ENCODE results near the gene MYL5.
A peak's percentile ranks its signal among the peaks of the same experiment; 100 is the strongest.

MYL5 gene

DNA sequence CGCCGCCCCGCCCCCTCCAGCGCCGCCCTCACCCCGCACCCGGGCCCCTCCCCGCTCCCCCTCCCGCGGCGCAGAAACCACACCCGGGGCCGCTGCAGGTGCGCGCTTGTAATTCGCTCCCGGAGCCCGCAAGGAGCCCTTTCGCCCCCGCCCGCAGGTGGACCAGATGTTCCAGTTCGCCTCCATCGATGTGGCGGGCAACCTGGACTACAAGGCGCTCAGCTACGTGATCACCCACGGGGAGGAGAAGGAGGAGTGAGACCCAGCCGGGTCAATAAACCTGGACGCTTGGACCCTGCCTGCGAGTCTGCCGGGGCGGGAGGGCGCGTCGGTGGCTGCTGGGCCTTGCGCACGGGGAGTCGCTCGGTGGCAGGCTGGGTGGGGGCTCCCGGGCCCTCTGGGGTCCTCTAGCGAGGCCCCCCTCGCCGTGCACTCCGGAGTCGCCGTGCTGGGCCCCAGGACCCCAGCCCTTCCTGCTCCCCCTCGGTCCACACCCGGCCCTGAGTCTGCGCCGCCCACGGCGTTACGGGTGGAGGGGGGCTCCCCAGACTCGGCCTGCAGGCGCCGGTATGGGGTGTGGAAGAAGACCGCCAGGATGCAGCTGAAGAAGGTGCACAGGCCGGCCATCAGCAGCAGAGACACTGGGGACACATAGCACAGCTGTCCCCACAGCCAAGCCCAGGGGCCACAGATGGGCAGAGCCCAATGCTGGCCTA lies 7.6 kb downstream of the MYL5 start:
- no peaks in the 10 kb centered on the region for H3K9me3 ChIP-seq (ENCODE audit: control insufficient read depth, low read length)
- H3K4me1 ChIP-seq (ENCODE audit: control insufficient read depth, insufficient read depth, low read length) = peaks cover 58% of the 10 kb centered on the region
- no peaks in the 10 kb centered on the region for H3K36me3 ChIP-seq (ENCODE audit: control insufficient read depth, insufficient read depth, low read length)
- no peak overlapping the region for H3K9ac ChIP-seq (ENCODE audit: low read length)
- H3K27me3 ChIP-seq (ENCODE audit: control insufficient read depth, insufficient read depth, low read length) = no peaks in the 10 kb centered on the region
- no peak overlapping the region for H3K4me3 ChIP-seq (ENCODE audit: low read length)

DNA sequence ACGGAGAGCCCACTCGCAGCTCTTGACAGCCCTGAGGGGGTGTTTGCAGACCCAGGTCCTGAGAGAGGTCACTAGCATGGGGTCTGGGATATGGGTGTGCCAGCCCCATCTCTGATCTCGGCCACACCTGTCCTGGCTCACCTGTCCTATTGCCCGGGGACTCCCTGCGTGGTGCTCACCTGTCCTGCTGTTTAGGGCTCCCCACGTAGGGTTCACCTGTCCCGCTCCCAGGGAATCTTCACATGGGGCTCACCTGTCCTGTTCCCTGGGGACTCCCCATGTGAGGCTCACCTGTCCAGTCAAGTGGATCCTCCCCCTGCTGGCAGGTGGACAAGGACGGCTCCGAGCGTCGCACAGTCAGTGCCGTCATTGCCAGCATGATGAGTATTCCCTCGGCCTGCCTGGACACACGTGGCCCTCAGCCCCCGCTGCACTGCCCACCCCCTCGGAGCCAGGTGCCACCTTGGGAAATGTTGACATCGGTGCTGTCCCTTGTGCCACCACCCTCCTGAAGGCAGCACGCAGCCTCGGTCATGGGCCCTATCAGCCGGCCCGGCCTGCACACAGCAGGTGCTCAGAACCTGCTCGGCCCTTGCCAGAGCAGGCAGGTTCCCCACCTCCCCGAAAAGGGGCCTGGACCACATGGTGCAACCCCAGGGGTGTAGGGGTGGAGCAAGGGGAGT lies 8.3 kb downstream of the MYL5 start:
- no peaks in the 10 kb centered on the region for H3K36me3 ChIP-seq (ENCODE audit: control insufficient read depth, insufficient read depth, low read length)

DNA sequence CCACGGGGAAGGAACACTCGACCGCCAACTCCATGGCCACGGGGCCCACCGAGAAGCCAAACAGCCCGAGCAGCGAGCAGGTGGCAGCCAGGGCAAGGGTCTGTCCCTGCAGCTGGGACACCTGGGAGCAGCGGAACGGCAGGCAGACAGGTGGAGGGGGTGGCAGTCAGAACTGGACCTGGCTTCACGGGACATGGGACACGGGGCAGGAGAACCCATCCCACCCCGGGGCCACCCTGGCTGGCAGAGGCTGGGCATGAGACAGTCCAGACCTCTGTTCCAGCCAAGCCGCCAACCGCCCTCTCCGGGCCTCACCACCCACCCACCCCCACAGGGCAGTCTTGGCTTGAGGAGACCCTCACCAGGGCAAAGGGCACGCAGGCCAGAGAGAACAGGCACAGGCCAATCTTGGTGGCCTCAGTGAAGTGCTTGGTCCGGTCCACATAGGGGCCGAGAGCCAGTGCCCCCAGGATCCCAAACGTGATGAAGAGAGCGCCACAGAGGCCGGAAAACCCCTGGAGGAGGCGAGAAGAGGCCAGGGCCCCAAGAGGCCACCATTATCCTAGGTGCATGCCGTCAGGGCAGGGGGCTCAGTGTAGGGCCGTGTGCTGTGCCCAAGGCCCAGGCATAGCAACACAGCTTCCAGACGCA lies 9.0 kb downstream of the MYL5 start:
- Histone ChIP-seq H3K9me3 (ENCODE audit: control insufficient read depth, low read length) (no peaks in the 10 kb centered on the region), H3K36me3 (ENCODE audit: control insufficient read depth, insufficient read depth, low read length) (no peaks in the 10 kb centered on the region), H3K4me3 (ENCODE audit: low read length) (no peak overlapping the region), H3K27me3 (ENCODE audit: control insufficient read depth, insufficient read depth, low read length) (no peaks in the 10 kb centered on the region), H3K9ac (ENCODE audit: low read length) (no peak overlapping the region), H3K4me1 (ENCODE audit: control insufficient read depth, insufficient read depth, low read length) (peaks cover 60% of the 10 kb centered on the region)

More for the DNA sequence above, 8.3 kb downstream of the MYL5 start:
- Histone ChIP-seq H3K4me3 (ENCODE audit: low read length) (no peak overlapping the region), H3K9me3 (ENCODE audit: control insufficient read depth, low read length) (no peaks in the 10 kb centered on the region), H3K4me1 (ENCODE audit: control insufficient read depth, insufficient read depth, low read length) (peaks cover 60% of the 10 kb centered on the region), H3K9ac (ENCODE audit: low read length) (no peak overlapping the region), H3K27me3 (ENCODE audit: control insufficient read depth, insufficient read depth, low read length) (no peaks in the 10 kb centered on the region)

DNA sequence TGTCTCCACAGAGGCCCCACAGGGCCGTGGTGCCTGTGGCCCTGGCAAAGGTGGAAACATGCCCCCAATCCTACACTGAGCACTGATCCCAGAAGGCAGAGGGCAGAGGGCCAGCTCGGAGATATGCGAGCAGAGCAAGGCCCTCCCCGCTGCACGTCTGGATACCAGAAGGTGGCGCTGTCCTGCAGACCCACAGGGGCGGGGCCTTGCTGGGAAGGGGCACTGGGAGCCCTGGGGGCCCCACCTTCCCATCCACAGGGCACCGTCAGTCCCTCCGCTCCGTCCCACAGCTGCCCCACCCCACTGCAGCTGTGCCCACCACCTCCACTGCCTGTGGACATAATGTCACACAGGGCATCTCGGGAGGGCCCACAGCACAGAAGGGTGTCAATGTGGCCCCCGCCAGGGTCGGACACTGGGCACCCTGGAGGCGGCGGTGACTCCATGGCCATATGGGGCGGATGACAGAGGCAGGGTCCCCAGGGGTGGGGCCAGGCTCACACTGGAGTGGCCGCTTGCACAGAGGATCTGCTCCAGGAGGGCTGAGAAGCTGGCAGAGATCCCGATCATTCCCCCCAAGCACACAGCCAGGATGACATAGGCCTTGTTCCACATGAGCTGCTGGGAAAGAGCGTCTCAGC lies 9.8 kb downstream of the MYL5 start:
- Histone ChIP-seq H3K9me3 (ENCODE audit: control insufficient read depth, low read length) (no peaks in the 10 kb centered on the region), H3K9ac (ENCODE audit: low read length) (no peak overlapping the region), H3K4me1 (ENCODE audit: control insufficient read depth, insufficient read depth, low read length) (peaks cover 63% of the 10 kb centered on the region), H3K4me3 (ENCODE audit: low read length) (no peak overlapping the region), H3K36me3 (ENCODE audit: control insufficient read depth, insufficient read depth, low read length) (no peaks in the 10 kb centered on the region), H3K27me3 (ENCODE audit: control insufficient read depth, insufficient read depth, low read length) (no peaks in the 10 kb centered on the region)

DNA sequence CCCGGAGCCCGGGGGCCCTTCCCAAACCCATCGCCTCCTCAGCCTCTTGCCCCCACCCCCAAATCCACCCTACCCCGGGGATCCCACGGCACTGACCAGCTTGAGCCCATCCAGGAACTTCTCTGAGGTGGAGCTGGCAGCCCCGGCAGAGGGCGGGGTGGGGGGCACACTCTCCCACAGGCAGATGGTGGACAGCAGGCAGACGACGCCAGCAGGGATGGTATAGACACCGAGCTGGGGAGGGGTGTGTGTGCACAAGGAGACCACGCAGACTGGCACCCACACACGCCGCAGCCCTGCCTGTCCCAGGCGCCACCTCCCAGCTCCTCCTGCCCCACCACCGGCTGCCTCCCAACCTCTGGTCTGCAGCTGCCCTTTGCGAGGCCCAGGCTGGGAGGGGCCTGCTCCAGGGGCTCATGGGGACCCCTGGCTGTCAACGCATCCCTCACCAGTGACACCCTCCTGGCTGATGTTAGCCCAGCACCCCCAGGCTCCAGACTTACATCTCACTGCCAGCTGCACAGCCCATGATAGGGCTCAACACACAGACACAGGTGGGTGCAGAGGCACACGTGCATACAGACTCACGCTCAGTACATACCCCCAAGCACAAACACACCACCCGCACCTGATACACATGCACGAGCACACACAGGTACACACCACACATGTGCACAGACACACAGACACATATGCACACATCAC lies 10.4 kb downstream of the MYL5 start:
- Histone ChIP-seq H3K36me3 (ENCODE audit: control insufficient read depth, insufficient read depth, low read length) (no peaks in the 10 kb centered on the region), H3K9ac (ENCODE audit: low read length) (no peak overlapping the region), H3K4me1 (ENCODE audit: control insufficient read depth, insufficient read depth, low read length) (peaks cover 69% of the 10 kb centered on the region), H3K9me3 (ENCODE audit: control insufficient read depth, low read length) (no peaks in the 10 kb centered on the region), H3K4me3 (ENCODE audit: low read length) (no peak overlapping the region), H3K27me3 (ENCODE audit: control insufficient read depth, insufficient read depth, low read length) (no peaks in the 10 kb centered on the region)

DNA sequence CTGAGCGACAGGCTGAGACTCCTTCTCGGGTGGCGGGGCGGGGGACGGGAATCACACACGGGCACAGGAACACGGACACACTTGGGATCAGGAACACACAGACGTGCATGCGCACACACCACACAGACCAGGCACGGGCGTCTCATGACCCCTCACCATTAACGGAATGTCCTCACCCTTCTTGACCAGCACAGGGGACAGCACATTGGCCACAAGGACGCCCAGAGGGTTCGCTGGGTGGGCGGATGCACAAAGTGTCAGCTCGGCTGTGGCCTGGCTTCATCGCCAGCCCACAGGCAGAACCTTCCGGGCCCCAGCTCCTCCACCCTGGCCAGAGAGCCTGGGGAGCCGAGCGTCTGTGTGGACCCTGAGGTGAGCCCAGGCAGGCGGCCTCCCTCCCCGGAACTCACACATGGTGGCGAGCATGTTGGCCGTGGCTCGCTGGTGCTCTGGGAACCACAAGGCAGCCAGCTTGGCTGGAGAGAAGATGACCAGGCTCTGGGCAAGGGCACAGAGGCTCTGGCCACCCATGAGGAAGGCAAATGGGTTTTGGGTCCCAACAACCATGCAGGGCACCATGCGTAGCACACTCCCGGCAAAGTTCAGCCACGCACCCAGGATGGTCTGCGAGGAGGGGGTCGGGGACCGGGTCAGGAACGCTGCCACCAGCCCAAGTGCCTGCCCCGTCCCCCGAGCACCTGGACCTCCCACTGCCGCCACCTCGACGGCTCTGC lies 11.5 kb downstream of the MYL5 start:
- no peaks in the 10 kb centered on the region for H3K27me3 ChIP-seq (ENCODE audit: control insufficient read depth, insufficient read depth, low read length)
- no peak overlapping the region for H3K4me3 ChIP-seq (ENCODE audit: low read length)
- peaks cover 68% of the 10 kb centered on the region for H3K4me1 ChIP-seq (ENCODE audit: control insufficient read depth, insufficient read depth, low read length)
- no peak overlapping the region for H3K9ac ChIP-seq (ENCODE audit: low read length)
- no peaks in the 10 kb centered on the region for H3K36me3 ChIP-seq (ENCODE audit: control insufficient read depth, insufficient read depth, low read length)
- H3K9me3 ChIP-seq (ENCODE audit: control insufficient read depth, low read length) = no peaks in the 10 kb centered on the region

DNA sequence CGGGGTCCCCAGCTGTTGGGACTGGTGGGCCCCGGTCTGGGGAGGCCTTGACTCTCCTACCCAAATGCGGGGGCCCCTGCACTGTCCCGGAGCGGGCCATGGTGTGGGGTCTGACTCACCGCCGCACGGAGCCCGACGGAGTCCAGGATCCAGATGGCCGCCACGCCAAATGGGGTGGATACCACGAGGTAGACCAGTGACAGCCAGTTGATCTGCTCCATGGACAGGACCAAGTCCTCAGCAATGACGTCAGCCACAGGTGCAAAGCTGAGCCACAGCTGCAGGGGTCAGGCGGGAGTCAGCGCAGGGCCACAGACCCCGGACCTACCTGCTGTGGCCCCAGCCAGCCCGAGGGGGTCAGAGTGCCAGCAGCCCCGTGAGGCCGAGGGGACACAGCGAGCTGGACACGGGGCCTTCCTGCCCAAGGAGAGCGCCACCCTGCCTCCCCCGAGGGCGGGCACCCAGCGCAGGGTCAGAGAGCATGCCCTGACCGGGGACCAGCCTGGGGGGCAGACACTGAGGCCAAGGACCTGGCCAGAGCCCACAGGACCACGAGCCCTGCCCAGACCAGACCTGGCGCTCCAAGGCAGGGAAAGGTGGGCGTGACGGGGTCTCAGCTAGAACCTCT lies 12.2 kb downstream of the MYL5 start:
- H3K9ac ChIP-seq (ENCODE audit: low read length) = peak overlapping the region; percentile 17
- H3K36me3 ChIP-seq (ENCODE audit: control insufficient read depth, insufficient read depth, low read length) = no peaks in the 10 kb centered on the region
- H3K27me3 ChIP-seq (ENCODE audit: control insufficient read depth, insufficient read depth, low read length) = no peaks in the 10 kb centered on the region
- H3K9me3 ChIP-seq (ENCODE audit: control insufficient read depth, low read length) = no peaks in the 10 kb centered on the region
- no peak overlapping the region for H3K4me3 ChIP-seq (ENCODE audit: low read length)
- peaks cover 63% of the 10 kb centered on the region for H3K4me1 ChIP-seq (ENCODE audit: control insufficient read depth, insufficient read depth, low read length)

DNA sequence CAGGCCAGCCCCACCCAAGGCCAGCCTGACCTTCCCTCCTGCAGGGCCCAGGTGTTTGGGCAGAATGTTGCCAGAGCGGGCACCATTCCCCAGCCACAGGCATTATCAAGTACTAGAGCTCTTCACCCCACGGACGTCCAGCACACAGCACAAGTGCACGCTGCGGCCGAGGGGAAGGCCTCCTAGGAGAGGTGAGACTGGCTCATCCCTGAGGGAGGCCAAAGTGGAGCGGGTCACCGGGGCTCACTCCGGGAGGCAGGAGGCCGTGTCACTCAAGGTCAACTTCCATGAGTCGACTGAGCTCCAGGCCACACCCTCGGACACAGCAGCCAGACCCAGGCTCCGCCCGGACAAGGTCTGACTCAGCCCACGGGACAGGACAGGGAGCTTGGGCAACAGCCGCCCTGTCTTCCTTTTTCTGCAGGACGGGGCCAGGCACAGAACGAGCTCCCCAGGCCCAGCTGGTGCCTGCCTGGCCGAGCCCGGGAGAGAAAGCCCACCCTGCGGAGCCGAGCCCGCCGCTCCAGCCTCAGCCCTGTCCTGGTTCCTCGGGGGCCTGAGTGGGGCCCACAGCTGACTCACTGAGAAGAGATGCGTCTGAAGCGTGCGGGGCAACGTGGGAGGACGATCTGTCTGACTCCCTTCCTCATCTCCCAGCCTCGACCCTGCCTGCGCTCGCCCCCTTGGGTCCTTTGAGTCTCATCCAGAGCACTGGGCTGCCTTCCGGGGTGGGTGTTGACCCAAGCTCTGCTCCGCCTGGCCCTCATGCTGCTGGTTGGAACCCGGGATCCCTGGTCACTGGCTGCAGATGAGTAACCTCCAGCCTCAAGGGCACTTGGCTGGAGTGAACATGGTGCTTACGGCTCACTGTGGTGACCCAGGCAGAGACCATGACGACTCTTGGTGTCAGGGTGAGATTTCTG lies 13.0 kb downstream of the MYL5 start:
- Histone ChIP-seq H3K36me3 (ENCODE audit: control insufficient read depth, insufficient read depth, low read length) (no peaks in the 10 kb centered on the region), H3K9me3 (ENCODE audit: control insufficient read depth, low read length) (no peaks in the 10 kb centered on the region), H3K27me3 (ENCODE audit: control insufficient read depth, insufficient read depth, low read length) (no peaks in the 10 kb centered on the region), H3K4me1 (ENCODE audit: control insufficient read depth, insufficient read depth, low read length) (peaks cover 58% of the 10 kb centered on the region), H3K9ac (ENCODE audit: low read length) (peak overlapping the region; percentile 17), H3K4me3 (ENCODE audit: low read length) (no peak overlapping the region)

DNA sequence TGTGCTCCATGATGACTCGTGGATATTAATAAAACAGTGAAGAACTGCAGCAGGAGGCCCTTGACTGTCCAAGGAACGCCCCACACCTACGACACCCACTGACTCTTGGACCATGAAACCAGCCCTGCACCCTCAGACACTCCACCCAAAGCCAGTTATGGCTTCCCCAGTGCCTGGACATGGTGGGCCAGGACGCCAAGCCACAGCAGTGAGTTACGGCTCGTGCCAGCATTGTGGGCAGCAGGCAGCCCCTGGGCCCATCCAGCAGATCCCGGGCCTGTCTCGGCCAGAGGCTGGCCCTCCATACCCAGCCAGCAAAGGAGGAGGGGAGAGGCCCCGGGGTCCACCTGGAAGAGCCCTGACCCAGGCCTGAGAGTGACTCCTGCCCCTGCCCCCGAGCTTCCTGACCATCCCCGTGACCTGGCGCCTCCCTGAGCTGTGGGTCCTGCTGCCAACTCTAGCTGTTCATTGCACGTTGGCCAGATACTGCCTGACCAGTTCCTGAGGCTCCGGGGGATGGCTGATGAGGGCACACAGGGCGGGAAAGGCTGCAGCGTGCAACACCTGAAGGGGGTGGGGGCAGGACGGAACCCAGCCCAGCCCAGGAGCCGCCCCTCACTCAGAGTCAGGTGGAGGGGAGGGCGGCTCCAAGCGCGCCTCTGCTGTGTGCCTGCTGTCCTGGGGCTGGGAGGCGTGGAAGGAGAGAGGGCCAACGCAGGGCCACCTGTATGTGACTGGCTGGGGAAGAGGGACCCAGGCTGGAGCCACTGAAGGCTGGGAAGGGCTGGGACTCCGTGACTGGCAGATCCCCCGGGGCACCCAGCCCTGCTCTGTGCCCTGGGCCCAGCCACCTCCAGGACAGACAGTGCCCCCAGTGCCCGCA lies 13.9 kb downstream of the MYL5 start:
- peak overlapping the region; percentile 70 for H3K9ac ChIP-seq (ENCODE audit: low read length)

More for the DNA sequence above, 13.9 kb downstream of the MYL5 start:
- H3K4me1 ChIP-seq (ENCODE audit: control insufficient read depth, insufficient read depth, low read length) = peaks cover 54% of the 10 kb centered on the region
- H3K9me3 ChIP-seq (ENCODE audit: control insufficient read depth, low read length) = no peaks in the 10 kb centered on the region
- H3K36me3 ChIP-seq (ENCODE audit: control insufficient read depth, insufficient read depth, low read length) = no peaks in the 10 kb centered on the region
- no peaks in the 10 kb centered on the region for H3K27me3 ChIP-seq (ENCODE audit: control insufficient read depth, insufficient read depth, low read length)
- peak overlapping the region; percentile 19 for H3K4me3 ChIP-seq (ENCODE audit: low read length)
